IMR-90 (cell line): ENCODE measurements around the gene SLC10A3. TPM values are rescaled to one million over a fixed set of nuclear protein-coding genes. Genes with fewer than 3 reads are reported as not detected.

Source experiments
- ATAC-seq: fragments of 200-7000 bp; cut with Tn5 transposase; 2 replicates; pipeline ENCODE4 v1.9.1; 2020; ENCODE audit warnings: low read depth, mild to moderate bottlenecking, moderate library complexity
- BruUV-seq: library from RNA; stranded (reverse); fragments of 400-500 nt; replicated peaks from 2 replicates; lab custom pipeline; 2021; lab: Mats Ljungman, UMichigan
- CTCF ChIA-PET: fragments of 300-600 bp; formaldehyde crosslinking; extraction: SDS; loops from one replicate; lab custom pipeline; 2021; ENCODE audit warnings: antibody characterized with exemption; lab: Yijun Ruan, JAX
- POLR2A ChIA-PET: fragments of 300-600 bp; sonication (Branson Sonifier 250); formaldehyde crosslinking; loops from one replicate; lab custom pipeline; 2022; ENCODE audit warnings: antibody characterized with exemption; ENCODE audit not compliant: unreplicated experiment; lab: Charles Lee
- DNase-seq: peaks from one replicate; pipeline ENCODE4 v3.0.0; 2013
- H2AFZ ChIP-seq: replicated peaks from 2 replicates; pipeline ENCODE3; 2013; ENCODE audit warnings: low read length, mild to moderate bottlenecking; ENCODE audit not compliant: poor library complexity
- H2AK5ac ChIP-seq: 2 replicates; pipeline ENCODE4 v1.6.1; 2013; ENCODE audit warnings: low read depth, low read length, inconsistent platforms
- H2AK9ac ChIP-seq: replicated peaks from 2 replicates; pipeline ENCODE3; 2013; ENCODE audit warnings: mild to moderate bottlenecking, low read depth, low read length, moderate library complexity; ENCODE audit not compliant: poor library complexity
- H2BK120ac ChIP-seq: 2 replicates; pipeline ENCODE4 v1.6.1; 2013; ENCODE audit warnings: low read depth, low read length, inconsistent platforms
- H2BK15ac ChIP-seq: 3 replicates; pipeline ENCODE4 v1.6.1; 2013; ENCODE audit warnings: low read depth, low read length, inconsistent platforms
- H2BK20ac ChIP-seq: 2 replicates; pipeline ENCODE4 v1.6.1; 2013; ENCODE audit warnings: low read depth, mild to moderate bottlenecking, inconsistent platforms, low read length, moderate library complexity
- H2BK5ac ChIP-seq: 2 replicates; pipeline ENCODE4 v1.6.1; 2013; ENCODE audit warnings: mild to moderate bottlenecking, low read depth, low read length, inconsistent platforms; ENCODE audit not compliant: poor library complexity, severe bottlenecking
- H3K14ac ChIP-seq: replicated peaks from 2 replicates; pipeline ENCODE4 v1.6.1; 2013; ENCODE audit warnings: low read depth, low read length, inconsistent platforms
- H3K18ac ChIP-seq: 2 replicates; pipeline ENCODE4 v1.6.1; 2013; ENCODE audit warnings: low read depth, low read length, control low read depth
- H3K23ac ChIP-seq: 2 replicates; pipeline ENCODE4 v1.6.1; 2013; ENCODE audit warnings: low read depth, low read length, inconsistent platforms
- H3K27ac ChIP-seq: 2 replicates; pipeline ENCODE4 v1.5.1; 2013; ENCODE audit warnings: mild to moderate bottlenecking, control low read depth, low read length; ENCODE audit not compliant: insufficient read depth
- H3K27me3 ChIP-seq: 2 replicates; pipeline ENCODE4 v1.6.1; 2013; ENCODE audit warnings: low read length; ENCODE audit not compliant: control insufficient read depth, insufficient read depth
- H3K36me3 ChIP-seq: 2 replicates; pipeline ENCODE4 v1.6.1; 2013; ENCODE audit warnings: low read length, mixed read lengths; ENCODE audit not compliant: control insufficient read depth, insufficient read depth
- H3K4ac ChIP-seq: 2 replicates; pipeline ENCODE4 v1.6.1; 2013; ENCODE audit warnings: low read depth, low read length, inconsistent platforms
- H3K4me1 ChIP-seq: 2 replicates; pipeline ENCODE4 v1.6.1; 2013; ENCODE audit warnings: low read length, mixed read lengths; ENCODE audit not compliant: control insufficient read depth, insufficient read depth
- H3K4me2 ChIP-seq: 2 replicates; pipeline ENCODE4 v1.6.1; 2013; ENCODE audit warnings: low read depth, mild to moderate bottlenecking, control low read depth, low read length, moderate library complexity
- H3K4me3 ChIP-seq: 2 replicates; pipeline ENCODE4 v1.5.1; 2013; ENCODE audit warnings: low read depth, mild to moderate bottlenecking, control low read depth, low read length, moderate library complexity; ENCODE audit not compliant: insufficient read depth
- H3K56ac ChIP-seq: 2 replicates; pipeline ENCODE4 v1.6.1; 2013; ENCODE audit warnings: low read length, inconsistent platforms; ENCODE audit not compliant: insufficient read depth; ENCODE audit errors: extremely low read depth
- H3K79me1 ChIP-seq, 2 experiments: 2 replicates each; pipeline ENCODE4 v1.6.1; 2013; ENCODE audit warnings: low read length in 2 of 2, inconsistent platforms in 1 of 2, low read depth in 1 of 2
- H3K9ac ChIP-seq: 2 replicates; pipeline ENCODE4 v1.6.1; 2013; ENCODE audit warnings: low read depth, low read length, control low read depth
- H3K9me1 ChIP-seq: 2 replicates; pipeline ENCODE4 v1.6.1; 2013; ENCODE audit warnings: low read length, inconsistent platforms; ENCODE audit not compliant: insufficient read depth
- H3K9me3 ChIP-seq: 2 replicates; pipeline ENCODE4 v1.6.1; 2013; ENCODE audit warnings: low read length; ENCODE audit not compliant: control insufficient read depth, insufficient read depth
- H4K20me1 ChIP-seq: 2 replicates; pipeline ENCODE4 v1.6.1; 2013; ENCODE audit warnings: low read length, inconsistent platforms; ENCODE audit not compliant: insufficient read depth
- H4K5ac ChIP-seq: 2 replicates; pipeline ENCODE4 v1.6.1; 2013; ENCODE audit warnings: mild to moderate bottlenecking, low read depth, low read length, control low read depth
- H4K8ac ChIP-seq, 2 experiments: 2 replicates each; pipeline ENCODE4 v1.6.1; 2013; ENCODE audit warnings: low read depth in 2 of 2, low read length in 2 of 2, control low read depth in 1 of 2, inconsistent platforms in 1 of 2
- H4K91ac ChIP-seq: 2 replicates; pipeline ENCODE4 v1.6.1; 2013; ENCODE audit warnings: low read depth, low read length, inconsistent platforms; ENCODE audit not compliant: insufficient read depth
- BHLHE40 ChIP-seq: fragments of 150-350 bp; IDR thresholded peaks from 2 replicates; pipeline ENCODE4 v1.6.1; 2016; ENCODE audit warnings: mild to moderate bottlenecking, low read depth, low read length
- ELK1 ChIP-seq: fragments of 150-350 bp; IDR thresholded peaks from 2 replicates; pipeline ENCODE4 v1.6.1; 2016; ENCODE audit warnings: low read depth, mild to moderate bottlenecking, low read length, moderate library complexity, borderline replicate concordance
- MAZ ChIP-seq: IDR thresholded peaks from 2 replicates; pipeline ENCODE4 v1.6.1; 2012; ENCODE audit warnings: low read depth, mild to moderate bottlenecking, low read length, improper control_type of control experiment, moderate library complexity, borderline replicate concordance
- MXI1 ChIP-seq: IDR thresholded peaks from 2 replicates; pipeline ENCODE4 v1.6.1; 2012; ENCODE audit warnings: low read depth, mild to moderate bottlenecking, low read length, moderate library complexity, borderline replicate concordance
- RAD21 ChIP-seq: IDR thresholded peaks from 2 replicates; pipeline ENCODE4 v1.6.1; 2012; ENCODE audit warnings: low read length, improper control_type of control experiment
- RCOR1 ChIP-seq: IDR thresholded peaks from 2 replicates; pipeline ENCODE4 v1.6.1; 2012; ENCODE audit warnings: mild to moderate bottlenecking, low read length, improper control_type of control experiment; ENCODE audit not compliant: insufficient replicate concordance
- RFX5 ChIP-seq: IDR thresholded peaks from 2 replicates; pipeline ENCODE4 v1.8.0; 2012; ENCODE audit warnings: low read depth, mild to moderate bottlenecking, low read length, moderate library complexity
- SMC3 ChIP-seq: fragments of 150-350 bp; IDR thresholded peaks from 2 replicates; pipeline ENCODE4 v1.6.1; 2016; ENCODE audit warnings: low read depth, mild to moderate bottlenecking, antibody characterized with exemption, low read length, moderate library complexity
- WGBS, 2 experiments: methylation state at CpG; one replicate each; pipeline versions ENCODE4 v1.1.5 to v1.1.7; 2013; ENCODE audit warnings: missing lambda C conversion rate in 2 of 2; ENCODE audit not compliant: insufficient read length in 1 of 2; ENCODE audit errors: extremely low coverage in 2 of 2; 5-methylcytosine and 5-hydroxymethylcytosine counted together
- dilution Hi-C: fragments of 300-500 bp; cut with HindIII; formaldehyde crosslinking; loops from one replicate; pipeline ENCODE4 v1.14.3; 2018; ENCODE audit warnings: low sequenced_read_pairs; ENCODE audit not compliant: unreplicated experiment
- in situ Hi-C: fragments of 300-500 bp; cut with MboI; formaldehyde crosslinking; loops from 3 replicates; pipeline ENCODE4 v1.14.3; 2019; ENCODE audit warnings: low sequenced_read_pairs, inconsistent platforms, mixed read lengths
- intact Hi-C: fragments of 100-400 bp; cut with micrococcal nuclease; formaldehyde crosslinking; loops from 2 replicates; pipeline ENCODE4 v1.10.0; 2022
- polyA plus RNA-seq, 3 experiments: library from polyadenylated mRNA; depleted of rRNA; stranded (reverse); fragments of >200 nt; gene quantifications; 2 replicates each; pipeline ENCODE4 v1.2.3, GENCODE V29; 2012; ENCODE audit warnings: low replicate concordance in 1 of 3
- total RNA-seq: library from RNA; depleted of rRNA; stranded (reverse); fragments of >200 nt; gene quantifications from 2 replicates; pipeline ENCODE4 v1.2.3, GENCODE V29; 2012

Gene SLC10A3
- total and polyA plus RNA-seq, 2 of the 4 experiments (the other 2 are of a cell fraction): 15.2 to 24.6 TPM

- Histone ChIP-seq H3K14ac (no peak overlapping the region), H3K9me3 (peaks cover 3% of the 10 kb centered on the region; the same call in 1 of the 2 replicates), H4K20me1 (no peaks in the 10 kb centered on the region), H3K4ac (no peak overlapping the region), H3K9ac (no peak overlapping the region), H3K4me3 (no peak overlapping the region), H3K18ac (no peak overlapping the region), H3K36me3 (peaks cover 9% of the 10 kb centered on the region; the same call in 1 of the 2 replicates), H2BK15ac (no peak overlapping the region), H3K27me3 (no peaks in the 10 kb centered on the region), H4K91ac (no peak overlapping the region), H3K23ac (no peak overlapping the region), H4K8ac (no peak overlapping the region), H3K56ac (no peak overlapping the region), H2BK20ac (no peak overlapping the region), H2BK120ac (no peak overlapping the region), H3K4me2 (no peak overlapping the region), H2BK5ac (no peak overlapping the region), H4K5ac (no peak overlapping the region), H3K4me1 (no peaks in the 10 kb centered on the region), H2AK5ac (no peak overlapping the region), H3K79me1 (peaks cover 8 to 12% of the 10 kb centered on the region in 2 experiments; a peak in 2 of 4 replicates), H2AFZ (no peak overlapping the region), H3K9me1 (peaks cover 3% of the 10 kb centered on the region), H2AK9ac (no peak overlapping the region), H3K27ac (no peak overlapping the region)
- no TSS peak for BruUV-seq
- DNase-seq: no peak
- no peak for TF ChIP-seq RFX5
- TF ChIP-seq RAD21: no peak
- TF ChIP-seq BHLHE40: no peak
- TF ChIP-seq ELK1: no peak
- no peak for TF ChIP-seq MXI1
- no peak for TF ChIP-seq MAZ
- no peak for TF ChIP-seq SMC3
- TF ChIP-seq RCOR1: no peak
- ATAC-seq: no peak
- in situ Hi-C loops: no loop called here
- WGBS, 2 experiments: 70% methylated on average over 2 of the region's 12 CpGs; no CpG with 5 or more reads in 1 of the 2 experiments
- dilution Hi-C loops: no loop called here
- ChIA-PET CTCF (no interaction called here), POLR2A (no interaction called here)
- intact Hi-C loops: no loop called here
Observed at GRCh38 chrX:154511761-154512160, 21.3 kb upstream of the SLC10A3 start.
